Right lobe of liver (tissue), 6 donors: Measurements from ENCODE around the gene TAPBPL. TPM values are rescaled to one million over a fixed set of nuclear protein-coding genes. Genes with fewer than 3 reads are reported as not detected.

Experiments used
- ATAC-seq, 4 donors: fragments of 200-7000 bp; cut with Tn5 transposase; one replicate each; pipeline ENCODE4 v1.9.1; 2020; ENCODE audit warnings: mild to moderate bottlenecking in 4 of 4, moderate library complexity in 4 of 4
- DNase-seq, 3 donors: peaks; one replicate each; pipeline ENCODE4 v3.0.0-alpha.2; 2020
- H3K27ac ChIP-seq, 3 donors: fragments of 200-600 bp; one replicate each; pipeline ENCODE4 v1.8.0; 2022
- H3K27me3 ChIP-seq, 2 donors: fragments of 200-600 bp; one replicate each; pipeline ENCODE4 v1.8.0; 2022
- H3K36me3 ChIP-seq, 4 donors: fragments of 200-600 bp; sonication (generic) in 1 of 4; one replicate each; pipeline versions ENCODE4 v1.5.1 to v1.8.0; 2017 to 2022; ENCODE audit warnings: control low read depth in 1 of 4
- H3K4me1 ChIP-seq, 4 donors: fragments of 200-600 bp; sonication (generic) in 1 of 4; one replicate each; pipeline versions ENCODE4 v1.5.1 to v1.8.0; 2017 to 2022; ENCODE audit warnings: control low read depth in 1 of 4
- H3K4me3 ChIP-seq, 3 donors: fragments of 200-600 bp; one replicate each; pipeline ENCODE4 v1.8.0; 2022
- H3K9me3 ChIP-seq, 4 donors: fragments of 200-600 bp; sonication (generic) in 1 of 4; one replicate each; pipeline versions ENCODE4 v1.5.1 to v1.8.0; 2017 to 2022; ENCODE audit warnings: control low read depth in 1 of 4
- POLR2A ChIP-seq: fragments of 450-650 bp; IDR thresholded peaks from one replicate; pipeline ENCODE4 v1.6.1; 2017; ENCODE audit warnings: antibody characterized with exemption, mild to moderate bottlenecking
- WGBS: methylation state at CpG from one replicate; pipeline ENCODE4 v1.1.6; 2018; ENCODE audit warnings: low coverage, low lambda C conversion rate; ENCODE audit not compliant: insufficient coverage; ENCODE audit errors: missing lambda C conversion rate; 5-methylcytosine and 5-hydroxymethylcytosine counted together
- intact Hi-C, 2 donors: fragments of 100-400 bp; cut with DNase I; formaldehyde crosslinking; loops; one replicate each; pipeline versions ENCODE4 v1.11.2 to v1.14.1; 2022
- total RNA-seq, 6 experiments: library from RNA; depleted of rRNA in 2 of 6; stranded (reverse); fragments of >200 nt in 2 of 6; fragmentation: NEBNext Ultra II Directional in 3 of 6; extraction: Animal tissue kit (Norgen Biotek cat#: 25700) in 3 of 6; gene quantifications; one replicate each; pipeline versions ENCODE4 v1.1.0 to v1.2.4, GENCODE V29; 2016 to 2023
- TF ChIP-seq, protein P1 (sequence below), 4 donors: fragments of 200-600 bp in 3 of 4; fragments of 450-650 bp in 1 of 4; IDR thresholded peaks; one replicate each; pipeline versions ENCODE4 v1.5.1 to v1.8.0; 2016 to 2022; ENCODE audit warnings: antibody characterized with exemption in 4 of 4, mild to moderate bottlenecking in 2 of 4
- donor health status: DM: no; HTN: yes; CAD: no.
- donor health status: DM: no; HTN: no; CAD: no.
- donor health status: DM: no; HTN: no; CAD: no.
- donor health status: DM: no; HTN: yes; CAD: no.
- donor health status: DM: no; HTN: yes; CAD: no.

TAPBPL gene
- total RNA-seq, 6 experiments from 2014 or later, result 13.8 to 29.3 (median 21.4) TPM

GRCh38 chr12:6468283-6468575 is 16.4 kb downstream of the TAPBPL start:
- Histone ChIP-seq H3K9me3 (no peaks in the 10 kb centered on the region), H3K27ac (peak overlapping the region; percentile 9 to 80 (median 19)), H3K36me3 (peaks cover 0 to 29% (median 15%) of the 10 kb centered on the region in 4 donors), H3K4me1 (peaks cover 0 to 33% (median 14%) of the 10 kb centered on the region in 4 donors), H3K27me3 (no peaks in the 10 kb centered on the region), H3K4me3 (no peak overlapping the region)
- intact Hi-C loops, result no loop called here
- DNase-seq, result peak in 1 of 3 donors; percentile 51
- TF ChIP-seq, protein P1, sequence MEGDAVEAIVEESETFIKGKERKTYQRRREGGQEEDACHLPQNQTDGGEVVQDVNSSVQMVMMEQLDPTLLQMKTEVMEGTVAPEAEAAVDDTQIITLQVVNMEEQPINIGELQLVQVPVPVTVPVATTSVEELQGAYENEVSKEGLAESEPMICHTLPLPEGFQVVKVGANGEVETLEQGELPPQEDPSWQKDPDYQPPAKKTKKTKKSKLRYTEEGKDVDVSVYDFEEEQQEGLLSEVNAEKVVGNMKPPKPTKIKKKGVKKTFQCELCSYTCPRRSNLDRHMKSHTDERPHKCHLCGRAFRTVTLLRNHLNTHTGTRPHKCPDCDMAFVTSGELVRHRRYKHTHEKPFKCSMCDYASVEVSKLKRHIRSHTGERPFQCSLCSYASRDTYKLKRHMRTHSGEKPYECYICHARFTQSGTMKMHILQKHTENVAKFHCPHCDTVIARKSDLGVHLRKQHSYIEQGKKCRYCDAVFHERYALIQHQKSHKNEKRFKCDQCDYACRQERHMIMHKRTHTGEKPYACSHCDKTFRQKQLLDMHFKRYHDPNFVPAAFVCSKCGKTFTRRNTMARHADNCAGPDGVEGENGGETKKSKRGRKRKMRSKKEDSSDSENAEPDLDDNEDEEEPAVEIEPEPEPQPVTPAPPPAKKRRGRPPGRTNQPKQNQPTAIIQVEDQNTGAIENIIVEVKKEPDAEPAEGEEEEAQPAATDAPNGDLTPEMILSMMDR (IDR thresholded peaks at IDR 0.05), result no peak
- TF ChIP-seq POLR2A, result no peak
- peak in 2 of 4 donors; percentile 15 to 28 for ATAC-seq

DNA sequence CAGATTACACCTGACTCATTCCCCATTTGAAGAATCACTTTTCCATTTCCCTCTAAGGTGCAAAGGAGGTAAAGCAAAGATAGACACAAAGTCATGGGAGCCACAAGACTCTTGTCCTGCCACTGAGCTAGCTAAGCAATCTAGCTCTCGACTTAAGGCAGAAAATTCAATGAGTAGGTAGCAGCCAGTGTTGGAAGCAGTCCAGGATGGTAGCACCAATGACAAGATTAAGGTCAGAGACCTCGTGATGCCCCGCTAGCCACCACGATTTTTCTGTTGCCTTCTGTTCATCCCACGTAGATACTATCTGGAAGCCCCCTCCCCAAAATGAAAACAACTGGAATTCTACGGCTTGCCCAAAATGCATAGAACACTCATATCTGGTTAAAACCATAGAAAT is 17.2 kb downstream of the TAPBPL start:
- H3K27ac ChIP-seq, result peak overlapping the region; percentile 9 to 80 (median 19)
- intact Hi-C loops, result no loop called here
- WGBS, result 31% methylated on average over 6 of the region's 6 CpGs
- TF ChIP-seq POLR2A, result no peak
- TF ChIP-seq, protein P1 (IDR thresholded peaks at IDR 0.05), result no peak
- ATAC-seq (no peak), DNase-seq (peak in 1 of 3 donors; percentile 60)
- H3K4me3 ChIP-seq, result peak overlapping the region; percentile 73 to 77 (median 77)
- peaks cover 0 to 20% (median 9%) of the 10 kb centered on the region in 4 donors for H3K36me3 ChIP-seq
- peaks cover 0 to 33% (median 14%) of the 10 kb centered on the region in 4 donors for H3K4me1 ChIP-seq
- H3K27me3 ChIP-seq, result no peaks in the 10 kb centered on the region
- H3K9me3 ChIP-seq, result no peaks in the 10 kb centered on the region

DNA sequence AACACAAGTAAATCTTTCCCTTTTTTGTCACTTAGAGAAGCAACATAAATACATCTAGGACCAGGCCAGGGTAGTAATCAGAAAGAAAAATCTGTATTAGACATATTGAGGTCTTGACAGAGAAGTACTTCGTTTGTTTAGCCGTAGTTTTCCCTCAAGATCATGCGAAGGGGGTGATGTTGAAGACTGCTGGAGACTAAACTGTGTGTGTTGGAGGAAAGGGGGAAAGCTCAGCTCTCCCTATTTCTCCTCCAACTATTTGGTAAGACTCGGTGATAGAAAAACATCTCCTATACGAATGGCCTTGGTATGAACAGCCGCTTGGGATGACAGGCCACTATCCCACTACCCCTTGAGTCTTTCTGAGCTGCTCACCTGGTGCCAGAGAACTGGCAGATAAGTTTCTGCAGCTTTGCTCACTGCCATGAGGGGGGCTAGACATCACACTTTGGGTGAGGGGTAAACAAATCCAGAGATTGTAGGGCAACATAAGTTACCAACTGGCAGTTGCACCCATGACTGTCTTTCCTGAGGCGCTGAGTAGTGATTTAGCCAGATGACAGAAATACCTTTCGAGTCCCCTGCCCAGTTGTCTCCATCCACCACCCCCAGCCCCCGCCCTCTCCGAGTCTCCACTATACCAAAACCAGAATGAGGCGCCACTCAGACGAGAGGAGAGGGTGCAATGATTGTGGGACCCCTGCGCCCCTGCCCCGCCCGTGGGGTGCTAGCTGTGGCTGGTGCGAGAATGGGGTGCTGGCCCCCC is 17.9 kb downstream of the TAPBPL start:
- TF ChIP-seq, protein P1 (IDR thresholded peaks at IDR 0.05), result no peak
- TF ChIP-seq POLR2A, result no peak
- Histone ChIP-seq H3K27ac (peak overlapping the region; percentile 72 to 80 (median 80)), H3K36me3 (peaks cover 0 to 13% (median 4%) of the 10 kb centered on the region in 4 donors), H3K27me3 (no peaks in the 10 kb centered on the region), H3K4me1 (peaks cover 0 to 33% (median 14%) of the 10 kb centered on the region in 4 donors), H3K4me3 (peak overlapping the region; percentile 73 to 77 (median 77)), H3K9me3 (no peaks in the 10 kb centered on the region)
- 28% methylated on average over 7 of the region's 16 CpGs for WGBS
- no peak for DNase-seq
- intact Hi-C loops, result no loop called here
- no peak for ATAC-seq

DNA sequence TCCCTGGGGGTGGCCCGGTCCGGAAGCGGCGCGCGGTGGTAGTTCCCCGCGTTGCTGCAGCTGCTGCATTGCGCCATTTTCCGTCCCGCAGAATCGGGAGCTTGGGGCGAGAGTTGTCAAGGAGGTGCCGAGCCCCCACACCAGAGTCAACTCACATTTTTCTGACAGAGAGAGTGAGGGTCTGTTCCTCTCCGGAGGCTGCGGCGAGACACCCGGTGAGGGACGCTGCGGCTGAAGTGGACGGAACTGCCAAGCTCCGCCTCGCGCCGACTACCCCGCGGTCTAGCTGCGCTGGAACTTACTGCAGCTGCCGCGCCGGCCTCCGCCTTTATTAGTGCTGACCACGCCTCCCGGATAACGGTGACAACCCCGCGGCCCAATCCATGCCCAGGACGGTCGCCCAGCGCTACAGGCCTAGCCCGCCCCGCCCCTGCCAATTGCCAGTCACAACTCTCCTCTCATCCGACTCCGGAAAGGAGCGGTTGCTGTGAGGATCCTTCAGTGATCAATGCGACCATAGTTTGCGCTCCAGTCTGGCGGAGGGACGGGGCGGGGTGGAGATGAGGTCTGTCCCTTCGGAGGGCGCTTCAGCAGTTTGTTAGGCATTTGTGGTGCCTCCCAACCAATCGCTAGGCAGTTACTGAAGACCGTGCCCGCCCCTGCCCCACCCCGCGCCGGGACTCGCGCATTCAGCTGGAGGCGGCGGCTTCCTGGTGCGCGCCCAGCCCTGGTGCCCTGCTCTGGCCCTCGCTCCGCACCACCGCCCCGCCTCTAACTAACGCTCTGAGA is 18.7 kb downstream of the TAPBPL start, which contains the start of gene VAMP1:
Gene VAMP1, minus strand, starts transcription at position 303 of the 789 bp plus-strand sequence. Its CDS starts 146 bp downstream, at position 157.
- 0% methylated on average over 13 of the region's 69 CpGs for WGBS
- H3K27me3 ChIP-seq, result no peaks in the 10 kb centered on the region
- peaks cover 0 to 33% (median 14%) of the 10 kb centered on the region in 4 donors for H3K4me1 ChIP-seq
- intact Hi-C loops, result no loop called here
- peak; percentile 91 to 97 (median 94) for ATAC-seq
- H3K4me3 ChIP-seq, result peak within 1 kb of the TSS; percentile 73 to 77 (median 77)
- H3K36me3 ChIP-seq, result peaks cover 0 to 8% (median 1%) of the 10 kb centered on the region in 4 donors
- DNase-seq, result peak; percentile 99 to 100 (median 99)
- H3K27ac ChIP-seq, result peak within 1 kb of the TSS; percentile 72 to 80 (median 80)
- no peaks in the 10 kb centered on the region for H3K9me3 ChIP-seq
- TF ChIP-seq POLR2A, result peak; percentile 100
- TF ChIP-seq, protein P1 (IDR thresholded peaks at IDR 0.05), result peak in 1 of 4 donors; percentile 7
